Limb (tissue), 2 donors: ENCODE data around the gene MLLT3.

Experiments
- DNase-seq, 2 donors: peaks; one replicate each; pipeline ENCODE4 v3.0.0-alpha.2; 2016; ENCODE audit errors: extremely low spot score in 2 of 2

Gene MLLT3

DNA sequence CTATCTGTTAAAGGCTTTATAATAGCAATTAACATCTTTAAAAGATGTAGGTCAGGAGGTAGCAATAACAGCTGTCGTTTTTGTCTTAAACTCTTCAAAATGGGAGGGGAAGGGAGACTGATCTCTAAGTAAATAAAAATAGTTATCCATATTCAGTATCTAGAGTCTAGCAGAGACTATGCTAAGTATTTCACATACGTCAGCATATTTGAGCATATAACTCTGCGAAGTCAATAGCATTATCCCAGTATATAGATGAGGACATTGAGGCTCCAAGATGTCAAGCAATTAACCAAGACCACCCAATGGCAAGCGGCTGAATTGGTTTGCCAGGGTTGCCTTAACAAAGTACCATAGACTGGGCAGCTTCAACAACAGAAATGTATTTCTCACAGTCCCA, 316.8 kb downstream of the MLLT3 start:
- no peak for DNase-seq

DNA sequence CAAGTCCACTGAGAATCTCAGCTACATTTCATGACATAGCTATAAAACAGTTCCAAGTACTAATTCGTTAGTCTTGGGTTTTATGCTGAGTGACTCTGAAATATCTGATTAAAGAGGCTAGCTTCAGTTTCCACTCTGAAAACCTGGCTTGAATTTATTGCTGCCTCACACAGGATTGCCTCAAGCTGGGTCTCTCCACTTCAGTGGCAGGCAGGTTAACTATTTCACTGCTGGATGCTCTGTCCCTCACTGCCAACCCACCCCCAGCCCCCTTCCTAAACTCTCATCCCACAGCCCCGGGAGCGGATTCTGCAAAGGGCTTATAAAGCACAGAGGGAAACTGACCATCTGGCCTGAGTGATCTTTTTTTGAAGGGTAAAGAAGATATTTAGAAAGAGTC, 318.3 kb downstream of the MLLT3 start:
- no peak for DNase-seq

DNA sequence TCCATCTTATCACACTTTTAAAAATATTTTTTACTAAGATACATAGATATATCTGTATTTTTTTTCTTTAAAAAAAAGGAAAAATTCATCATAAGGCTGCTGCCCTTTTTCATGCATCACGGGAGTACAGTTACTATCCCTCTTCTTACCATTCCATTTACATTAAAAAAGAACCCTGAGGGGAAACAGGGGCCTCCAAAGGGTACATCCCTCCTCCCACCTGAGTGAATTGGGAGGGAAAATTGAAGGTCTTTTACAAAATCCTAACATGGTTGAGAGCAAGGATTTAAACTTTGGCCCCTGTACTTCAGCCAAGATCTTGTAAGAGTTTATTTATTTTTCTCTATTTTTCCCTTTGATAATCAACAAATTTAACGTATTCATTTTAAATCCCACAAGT, 319.2 kb downstream of the MLLT3 start:
- no peak for DNase-seq

DNA sequence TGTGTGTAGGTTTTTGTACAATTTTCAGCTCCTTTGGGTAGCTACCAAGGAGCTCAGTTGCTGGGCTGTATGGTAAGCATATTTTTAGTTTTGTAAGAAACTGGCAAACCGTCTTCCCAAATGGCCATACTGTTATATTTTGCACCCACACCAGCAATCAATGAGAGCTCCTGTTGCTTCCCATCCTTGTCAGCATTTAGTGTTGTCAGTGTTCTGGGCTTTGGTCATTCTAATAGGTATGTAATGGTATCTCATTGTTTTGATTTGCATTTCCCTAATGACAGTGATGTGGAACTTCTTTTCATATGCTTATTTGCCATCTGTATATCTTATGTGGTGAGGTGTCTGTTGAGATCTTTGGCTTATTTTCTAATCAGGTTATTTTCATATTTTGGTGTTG, 320.1 kb downstream of the MLLT3 start:
- DNase-seq: no peak

DNA sequence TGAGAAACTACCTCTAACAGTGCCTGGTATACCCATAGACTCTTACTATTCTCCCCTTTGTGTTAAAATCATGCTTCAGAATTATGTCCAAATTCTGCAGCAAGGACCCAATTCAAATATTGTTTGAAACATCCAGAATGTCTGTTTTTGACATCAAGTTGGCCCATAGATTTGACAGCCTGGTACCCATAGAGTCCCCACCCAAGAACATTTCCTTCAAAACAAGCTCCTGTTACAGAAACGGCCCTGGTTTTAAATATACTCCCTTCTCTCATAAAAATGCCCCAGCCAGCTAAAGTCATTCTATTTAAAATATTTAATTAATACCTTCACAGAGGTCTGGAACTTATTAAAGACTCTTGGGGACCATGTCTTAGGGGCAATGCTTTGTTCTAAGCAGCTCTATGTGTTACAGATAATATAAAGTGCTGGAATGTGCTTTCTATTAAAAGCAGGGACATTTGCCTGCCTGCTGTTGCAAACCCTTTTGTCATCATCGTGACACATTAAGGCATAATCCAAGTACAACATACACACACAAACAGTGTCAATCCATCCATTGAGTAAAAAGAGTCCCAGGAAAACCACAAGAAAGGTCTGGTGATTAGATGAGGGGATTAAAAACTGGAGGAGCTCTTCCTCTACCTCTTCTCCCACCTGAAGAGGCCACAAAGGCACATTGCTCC, 321.7 kb downstream of the MLLT3 start:
- DNase-seq: no peak

DNA sequence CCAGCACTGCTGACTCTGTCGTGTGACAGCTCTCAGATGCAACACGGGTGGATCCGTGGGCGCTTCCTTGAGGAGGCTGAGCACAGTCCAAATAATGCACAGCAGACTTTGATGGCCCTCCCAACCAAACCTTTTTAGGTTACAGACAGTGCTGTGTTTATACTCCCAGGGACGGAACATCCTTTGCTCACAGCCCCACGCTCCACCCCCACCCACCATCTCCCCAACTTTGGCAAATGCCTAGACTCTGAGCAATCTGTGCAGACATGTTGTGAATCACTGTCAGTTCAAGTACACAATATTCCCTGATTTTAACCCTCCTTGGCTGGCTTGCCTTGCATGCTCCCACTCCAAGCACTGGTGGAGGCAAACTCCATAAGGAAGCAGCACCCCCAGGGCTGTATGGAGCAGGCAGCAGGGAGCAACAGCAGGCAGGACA, 324.6 kb downstream of the MLLT3 start:
- DNase-seq: no peak

DNA sequence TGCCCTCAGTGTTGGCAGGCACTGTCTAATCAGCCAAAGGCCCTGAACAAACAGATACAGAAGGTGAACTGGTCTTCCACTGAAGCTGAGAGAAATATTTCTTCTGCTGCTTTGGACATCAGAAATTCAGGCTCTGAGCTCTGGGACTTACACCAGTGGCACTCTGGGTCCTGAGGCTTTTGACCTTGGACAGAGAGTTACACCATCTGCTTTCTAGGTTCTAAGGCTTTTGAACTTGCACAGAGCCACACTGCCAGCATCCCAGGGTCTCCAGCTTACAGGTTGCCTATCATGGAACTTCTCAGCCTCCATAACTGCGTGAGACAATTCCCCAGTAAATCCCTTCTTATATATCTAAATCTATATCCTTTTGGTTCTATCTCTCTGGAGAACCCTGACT, 326.7 kb downstream of the MLLT3 start:
- DNase-seq: no peak

DNA sequence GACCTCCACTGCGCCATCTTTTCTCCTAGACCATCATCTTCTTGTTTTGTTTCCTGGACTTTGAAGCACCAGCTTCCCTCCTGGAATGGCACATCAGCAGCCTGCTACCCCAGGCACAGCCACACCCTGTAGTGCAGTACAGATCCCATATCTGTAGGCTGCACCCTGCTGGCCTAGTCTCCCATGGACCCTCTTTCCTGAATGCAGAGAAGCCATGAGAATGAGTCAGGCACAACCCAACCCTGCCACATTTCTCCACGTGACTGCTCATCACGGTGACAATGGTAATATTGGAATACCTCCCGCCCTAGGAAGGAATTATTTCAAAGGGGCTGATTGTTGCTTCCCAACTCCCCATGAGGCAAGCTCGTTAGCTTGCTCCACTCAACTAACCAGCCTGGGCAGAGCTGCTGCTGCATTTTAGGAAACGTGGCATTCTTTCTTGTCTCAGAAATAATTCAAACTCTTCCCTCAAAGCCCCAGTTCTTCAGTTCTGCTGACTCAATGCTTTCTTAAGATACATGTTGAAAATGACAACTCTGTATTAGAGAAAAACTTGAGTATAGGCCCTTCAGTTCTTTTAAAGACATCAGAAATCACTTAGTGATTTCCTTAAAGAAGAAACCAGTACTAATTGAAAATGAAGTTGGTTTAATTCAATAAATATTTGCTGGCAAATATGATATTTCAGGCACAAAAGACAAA, 328.1 kb downstream of the MLLT3 start:
- DNase-seq: no peak

DNA sequence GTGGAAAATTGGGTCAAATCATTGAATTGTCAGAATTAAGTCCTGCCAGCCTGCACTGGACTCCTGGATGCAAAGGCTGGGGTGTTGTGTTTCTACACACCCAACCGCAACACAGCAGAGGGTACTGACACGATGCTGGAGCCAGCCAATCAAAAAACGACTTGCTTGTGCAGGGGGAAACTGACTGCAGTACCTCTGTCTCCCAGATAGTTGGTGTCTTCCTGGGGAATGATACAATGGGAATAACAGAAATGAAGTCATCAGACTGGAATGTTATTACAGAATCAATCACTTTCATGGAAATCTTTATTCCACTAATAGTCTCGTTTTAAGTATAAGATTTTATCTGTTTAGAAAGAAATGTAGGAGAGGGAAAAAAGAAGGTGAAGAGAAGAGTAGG, 330.3 kb downstream of the MLLT3 start:
- no peak for DNase-seq
